ENCODE results near the gene YPEL4.

The YPEL4 gene

GRCh38 chr11:57638005-57638781 is 11.5 kb downstream of the YPEL4 start:
- no peak overlapping the region for H3K4me3 ChIP-seq (ENCODE audit: low read length)
- DNase-seq (ENCODE audit: low read depth, low spot score), result no peak

GRCh38 chr11:57637626-57638004 is 12.1 kb downstream of the YPEL4 start:
- no peak for DNase-seq (ENCODE audit: low read depth, low spot score)
- no peak overlapping the region for H3K4me3 ChIP-seq (ENCODE audit: low read length)

- H3K4me3 ChIP-seq (ENCODE audit: low read length), result no peak overlapping the region
- DNase-seq (ENCODE audit: low read depth, low spot score), result no peak
Observed at GRCh38 chr11:57635246-57635645, 14.5 kb downstream of the YPEL4 start.

GRCh38 chr11:57634311-57634710 is 15.4 kb downstream of the YPEL4 start:
- no peak for DNase-seq (ENCODE audit: low read depth, low spot score)
- no peak overlapping the region for H3K4me3 ChIP-seq (ENCODE audit: low read length)

- no peak for DNase-seq (ENCODE audit: low read depth, low spot score)
- no peak overlapping the region for H3K4me3 ChIP-seq (ENCODE audit: low read length)
Observed at GRCh38 chr11:57633394-57634070, 16.2 kb downstream of the YPEL4 start.

DNA sequence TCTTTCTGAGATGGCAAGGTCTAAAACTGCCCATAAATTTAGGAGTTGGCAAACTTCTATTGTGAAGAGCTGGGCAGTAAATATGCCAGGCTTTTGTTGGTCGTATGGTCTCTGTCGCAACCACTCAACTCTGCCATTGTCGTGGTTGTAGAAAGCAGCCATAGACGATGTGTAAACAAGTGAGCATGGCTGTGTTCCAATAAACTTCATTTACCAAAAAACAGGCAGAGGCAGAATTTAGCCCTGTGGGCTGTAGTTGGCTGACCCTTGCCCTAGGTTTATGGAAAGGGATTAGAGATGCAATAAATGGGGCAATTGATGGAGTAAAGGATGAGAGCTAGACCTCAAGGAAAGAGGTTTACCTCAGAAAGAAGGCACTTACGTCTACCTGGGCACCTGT is 17.6 kb downstream of the YPEL4 start:
- DNase-seq (ENCODE audit: low read depth, low spot score), result no peak
- no peak overlapping the region for H3K4me3 ChIP-seq (ENCODE audit: low read length)

DNA sequence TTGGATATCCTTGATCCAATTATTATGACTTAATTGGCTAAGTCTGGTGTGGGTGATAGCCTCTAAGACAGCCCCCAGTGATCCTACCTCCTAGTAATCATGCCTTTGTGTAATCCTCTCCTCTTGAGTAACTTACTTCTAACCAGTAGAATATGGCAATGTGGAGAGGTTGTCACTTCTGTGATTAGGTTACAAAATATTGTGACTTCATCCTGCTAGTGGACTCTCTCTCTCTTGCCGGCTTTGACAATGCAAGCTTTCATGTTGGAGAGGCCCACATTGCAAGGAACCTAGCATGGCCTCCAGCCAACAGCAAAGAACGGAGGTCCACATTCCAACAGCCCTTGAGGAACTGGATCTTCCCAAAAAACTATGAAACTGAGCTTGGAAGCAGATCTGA is 19.5 kb downstream of the YPEL4 start:
- no peak for DNase-seq (ENCODE audit: low read depth, low spot score)
- H3K4me3 ChIP-seq (ENCODE audit: low read length), result no peak overlapping the region

DNA sequence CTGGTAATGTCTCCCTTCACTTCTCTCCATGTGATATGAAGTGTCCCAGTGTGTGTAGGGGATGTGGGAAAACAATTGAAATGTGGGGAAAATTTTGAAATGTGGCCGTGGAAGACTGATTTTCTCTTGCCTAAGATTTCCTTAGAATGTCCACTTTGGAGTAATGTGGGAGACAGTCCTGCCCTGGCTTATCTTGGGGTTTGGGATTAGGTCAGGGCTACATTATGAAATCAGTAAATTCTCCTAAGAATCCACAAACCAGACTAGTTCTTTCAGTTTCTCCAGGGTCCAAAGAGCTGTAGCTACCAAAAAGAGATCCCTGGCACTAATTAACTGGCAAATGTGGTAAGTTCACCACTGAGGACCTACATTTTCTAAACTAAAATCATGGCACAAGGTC is 22.8 kb downstream of the YPEL4 start:
- no peak overlapping the region for H3K4me3 ChIP-seq (ENCODE audit: low read length)

DNA sequence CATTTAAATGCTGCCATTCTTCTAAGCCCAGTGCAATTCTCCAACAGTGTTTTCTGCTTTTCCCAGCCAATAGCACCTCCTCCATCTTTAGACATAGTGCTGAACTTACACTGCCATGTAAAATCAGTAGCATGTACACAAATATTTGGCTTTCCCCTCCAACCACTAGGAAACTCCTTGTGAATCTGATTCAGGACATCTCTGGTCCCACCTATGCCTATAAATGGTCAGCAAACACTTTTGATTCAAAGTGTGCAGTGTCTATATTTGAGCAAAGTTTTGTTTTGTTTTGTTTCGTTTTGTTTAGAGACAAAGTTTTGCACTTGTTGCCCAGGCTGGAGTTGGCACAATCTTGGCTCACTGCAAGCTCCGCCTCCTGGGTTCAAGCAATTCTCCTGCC is 24.8 kb downstream of the YPEL4 start:
- DNase-seq (ENCODE audit: low read depth, low spot score), result no peak
- H3K4me3 ChIP-seq (ENCODE audit: low read length), result no peak overlapping the region

More for the DNA sequence above, 22.8 kb downstream of the YPEL4 start:
- DNase-seq (ENCODE audit: low read depth, low spot score), result no peak

- no peak overlapping the region for H3K4me3 ChIP-seq (ENCODE audit: low read length)
- no peak for DNase-seq (ENCODE audit: low read depth, low spot score)
Observed at GRCh38 chr11:57622263-57622662, 27.4 kb downstream of the YPEL4 start.

GRCh38 chr11:57620467-57620866 is 29.2 kb downstream of the YPEL4 start:
- DNase-seq (ENCODE audit: low read depth, low spot score), result no peak
- no peak overlapping the region for H3K4me3 ChIP-seq (ENCODE audit: low read length)

- H3K4me3 ChIP-seq (ENCODE audit: low read length), result no peak overlapping the region
- DNase-seq (ENCODE audit: low read depth, low spot score), result no peak
Observed at GRCh38 chr11:57619331-57619730, 30.4 kb downstream of the YPEL4 start.

DNA sequence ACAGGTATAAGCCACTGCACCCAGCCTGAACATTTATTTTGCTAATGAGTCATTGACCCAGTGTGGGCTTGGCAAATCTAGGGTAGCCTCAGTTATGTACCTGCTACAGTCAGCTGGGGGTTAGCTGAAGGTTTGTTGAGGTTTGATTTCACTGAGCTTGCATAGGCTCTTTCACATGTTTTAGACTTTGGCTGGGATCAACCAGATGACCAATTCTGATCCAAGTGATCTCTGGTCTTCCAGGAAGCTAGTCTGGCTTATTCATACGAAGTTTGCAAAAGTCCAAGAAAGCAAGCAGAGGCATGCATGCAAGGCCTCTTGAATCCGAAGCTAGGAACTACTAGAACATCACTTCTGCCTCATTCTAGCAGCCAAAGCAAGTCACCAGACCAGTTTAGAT is 31.3 kb downstream of the YPEL4 start:
- DNase-seq (ENCODE audit: low read depth, low spot score), result no peak
- no peak overlapping the region for H3K4me3 ChIP-seq (ENCODE audit: low read length)

GRCh38 chr11:57616595-57616994 is 33.1 kb downstream of the YPEL4 start:
- DNase-seq (ENCODE audit: low read depth, low spot score), result no peak
- no peak overlapping the region for H3K4me3 ChIP-seq (ENCODE audit: low read length)

DNA sequence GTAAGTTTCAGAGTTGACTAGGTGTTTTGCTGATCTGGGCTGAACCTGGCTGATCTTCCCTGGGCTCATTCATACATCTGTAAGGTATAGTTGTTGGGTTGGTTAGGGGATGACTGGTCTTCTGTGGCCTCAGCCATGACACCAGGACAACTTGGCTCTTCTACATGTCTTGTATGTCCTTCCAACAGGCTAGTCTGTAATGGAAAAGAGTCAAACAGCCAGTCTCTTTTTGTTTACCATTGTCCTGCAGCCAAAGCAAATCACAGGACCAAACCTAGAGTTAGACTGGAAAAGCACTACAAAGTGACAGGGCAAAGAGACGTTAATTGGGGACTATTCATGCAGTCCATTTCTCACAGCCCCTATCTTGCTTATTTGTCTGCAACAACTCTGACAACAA is 34.4 kb downstream of the YPEL4 start:
- no peak overlapping the region for H3K4me3 ChIP-seq (ENCODE audit: low read length)
- DNase-seq (ENCODE audit: low read depth, low spot score), result no peak

DNA sequence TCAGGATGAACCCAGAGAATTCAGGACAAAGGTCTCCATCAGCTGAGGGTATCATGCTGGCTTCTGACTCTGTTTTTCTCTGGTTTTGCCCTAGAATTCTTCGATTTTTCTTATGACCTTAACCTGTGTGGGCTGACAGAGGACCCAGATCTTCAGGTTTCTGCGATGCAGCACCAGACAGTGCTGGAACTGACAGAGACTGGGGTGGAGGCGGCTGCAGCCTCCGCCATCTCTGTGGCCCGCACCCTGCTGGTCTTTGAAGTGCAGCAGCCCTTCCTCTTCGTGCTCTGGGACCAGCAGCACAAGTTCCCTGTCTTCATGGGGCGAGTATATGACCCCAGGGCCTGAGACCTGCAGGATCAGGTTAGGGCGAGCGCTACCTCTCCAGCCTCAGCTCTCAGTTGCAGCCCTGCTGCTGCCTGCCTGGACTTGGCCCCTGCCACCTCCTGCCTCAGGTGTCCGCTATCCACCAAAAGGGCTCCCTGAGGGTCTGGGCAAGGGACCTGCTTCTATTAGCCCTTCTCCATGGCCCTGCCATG is 35.4 kb downstream of the YPEL4 start:
- no peak for DNase-seq (ENCODE audit: low read depth, low spot score)

GRCh38 chr11:57610170-57610569 is 39.5 kb downstream of the YPEL4 start:
- no peak overlapping the region for H3K4me3 ChIP-seq (ENCODE audit: low read length)
- DNase-seq (ENCODE audit: low read depth, low spot score), result no peak

More for the DNA sequence above, 35.4 kb downstream of the YPEL4 start:
- no peak overlapping the region for H3K4me3 ChIP-seq (ENCODE audit: low read length)

GRCh38 chr11:57605028-57605420 is 44.7 kb downstream of the YPEL4 start:
- DNase-seq (ENCODE audit: low read depth, low spot score), result peak; percentile 25
- H3K4me3 ChIP-seq (ENCODE audit: low read length), result no peak overlapping the region

GRCh38 chr11:57604296-57605027 is 45.2 kb downstream of the YPEL4 start:
- no peak overlapping the region for H3K4me3 ChIP-seq (ENCODE audit: low read length)
- peak; percentile 43 for DNase-seq (ENCODE audit: low read depth, low spot score)

GRCh38 chr11:57601297-57601696 is 48.4 kb downstream of the YPEL4 start:
- DNase-seq (ENCODE audit: low read depth, low spot score), result no peak
- H3K4me3 ChIP-seq (ENCODE audit: low read length), result no peak overlapping the region
